MCF 10A (cell line): ENCODE results near the gene MPZL1. TPM values are rescaled to one million over a fixed set of nuclear protein-coding genes. Genes with fewer than 3 reads are reported as not detected.

Experiments used
- BruUV-seq: library from RNA; stranded (reverse); fragments of 400-500 nt; replicated peaks from 2 replicates; lab custom pipeline; 2021; lab: Mats Ljungman, UMichigan
- CTCF ChIA-PET: fragments of 300-600 bp; sonication (Branson Sonifier 250); formaldehyde crosslinking; extraction: SDS; loops from one replicate; lab custom pipeline; 2021; ENCODE audit warnings: antibody characterized with exemption, inconsistent platforms; lab: Yijun Ruan, JAX
- POLR2A ChIA-PET: fragments of 300-600, 350-650 bp; sonication (Branson Sonifier 250); formaldehyde crosslinking; extraction: SDS; loops from one replicate; lab custom pipeline; 2020; ENCODE audit warnings: antibody characterized with exemption, inconsistent platforms; lab: Yijun Ruan, JAX
- DNase-seq: peaks from one replicate; pipeline ENCODE4 v3.0.0-alpha.2; 2018; ENCODE audit not compliant: unreplicated experiment
- H3K27ac Mint-ChIP-seq: one replicate; pipeline ENCODE4 v1.8.0; 2022; ENCODE audit warnings: mild to moderate bottlenecking, low read depth, mixed read lengths; ENCODE audit not compliant: unreplicated experiment
- H3K27me3 Mint-ChIP-seq: one replicate; pipeline ENCODE4 v1.8.0; 2022; ENCODE audit warnings: mixed read lengths; ENCODE audit not compliant: insufficient read depth, unreplicated experiment
- H3K36me3 Mint-ChIP-seq: one replicate; pipeline ENCODE4 v1.8.0; 2022; ENCODE audit warnings: mild to moderate bottlenecking, moderate library complexity, mixed read lengths; ENCODE audit not compliant: insufficient read depth, unreplicated experiment
- H3K4me1 Mint-ChIP-seq: one replicate; pipeline ENCODE4 v1.8.0; 2022; ENCODE audit warnings: mixed read lengths; ENCODE audit not compliant: insufficient read depth, unreplicated experiment
- H3K4me3 Mint-ChIP-seq: one replicate; pipeline ENCODE4 v1.8.0; 2022; ENCODE audit warnings: mild to moderate bottlenecking, moderate library complexity, mixed read lengths; ENCODE audit not compliant: unreplicated experiment
- H3K9me3 Mint-ChIP-seq: one replicate; pipeline ENCODE4 v1.8.0; 2022; ENCODE audit warnings: mixed read lengths; ENCODE audit not compliant: unreplicated experiment
- CTCF ChIP-seq: fragments of 200-600 bp; IDR thresholded peaks from one replicate; pipeline ENCODE4 v1.8.0; 2022; ENCODE audit warnings: antibody characterized with exemption, mild to moderate bottlenecking; ENCODE audit not compliant: unreplicated experiment
- intact Hi-C: fragments of 100-400 bp; cut with micrococcal nuclease; formaldehyde crosslinking; loops from 2 replicates; pipeline ENCODE4 v1.14.1; 2022
- total RNA-seq: library from RNA; stranded (reverse); gene quantifications from 2 replicates; pipeline ENCODE4 v1.2.3, GENCODE V29; 2022

Gene MPZL1
- total RNA-seq, 1 experiment from 2014 or later = 169 TPM

DNA sequence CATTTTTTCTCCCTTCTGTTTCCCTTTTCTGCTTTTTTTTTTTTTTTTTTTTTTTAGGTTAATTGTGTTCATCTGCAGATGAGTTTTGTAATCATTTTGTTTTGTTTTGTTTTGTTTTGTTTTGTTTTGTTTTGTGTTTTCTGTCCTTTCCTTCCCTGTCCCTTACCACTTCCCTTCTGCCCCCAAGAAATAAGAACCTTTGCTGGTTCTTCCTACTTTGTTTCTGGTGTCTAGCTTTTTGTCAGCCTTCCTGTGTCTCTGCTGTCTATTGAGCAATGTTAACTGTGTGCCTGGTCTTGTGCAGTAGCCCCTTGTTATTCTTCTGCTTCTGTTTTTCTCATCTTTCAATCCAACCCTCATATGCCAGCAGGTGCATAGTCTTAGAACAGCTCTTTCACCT, 46.0 kb downstream of the MPZL1 start:
- TF ChIP-seq CTCF = no peak
- Mint-ChIP-seq H3K27me3 (no peaks in the 10 kb centered on the region), H3K9me3 (no peaks in the 10 kb centered on the region), H3K4me3 (no peak overlapping the region), H3K27ac (no peak overlapping the region), H3K36me3 (peaks cover 60% of the 10 kb centered on the region), H3K4me1 (peaks cover 7% of the 10 kb centered on the region)
- intact Hi-C loops = no loop called here
- no TSS peak for BruUV-seq
- POLR2A ChIA-PET = interaction anchor here (1.0 to 1.5 kb wide), 6 partner anchors 16 to 52 kb away, joined by 3 to 5 read pairs (median 3); no protein-coding TSS in a partner anchor
- CTCF ChIA-PET = interaction anchor here (0.6 to 0.8 kb wide), 3 partner anchors 14 to 48 kb away, joined by 3 to 6 read pairs (median 4); no protein-coding TSS in a partner anchor
- DNase-seq = no peak

DNA sequence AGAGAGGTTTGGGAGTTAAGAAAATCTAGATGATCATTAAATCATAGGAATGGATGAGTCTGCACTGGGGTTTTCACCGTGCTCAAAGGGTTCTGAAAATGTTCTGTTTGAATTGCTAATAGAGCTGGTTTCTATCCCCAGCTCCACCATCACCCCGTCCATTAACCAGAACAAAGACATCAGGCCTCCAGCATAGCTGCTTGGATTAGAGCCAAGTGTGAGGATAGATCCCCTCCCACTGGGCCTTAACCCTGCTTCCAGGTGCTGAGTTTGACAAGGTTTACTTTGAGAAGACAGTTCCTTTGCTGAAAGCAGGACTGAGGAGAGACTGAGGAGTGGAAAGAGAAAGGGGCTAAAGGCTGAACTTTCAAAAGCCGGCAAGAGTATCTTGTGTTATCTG, 48.3 kb downstream of the MPZL1 start:
- Mint-ChIP-seq H3K4me1 (peaks cover 8% of the 10 kb centered on the region), H3K27me3 (no peaks in the 10 kb centered on the region), H3K27ac (no peak overlapping the region), H3K36me3 (peaks cover 75% of the 10 kb centered on the region), H3K9me3 (no peaks in the 10 kb centered on the region), H3K4me3 (no peak overlapping the region)
- ChIA-PET POLR2A (interaction anchor here (1.0 to 1.5 kb wide), 3 partner anchors 10 to 17 kb away, joined by 3 to 7 read pairs (median 4); no protein-coding TSS in a partner anchor), CTCF (interaction anchor here (0.7 to 1.6 kb wide), 5 partner anchors 9 to 590 kb away, joined by 3 to 7 read pairs (median 3); no protein-coding TSS in a partner anchor)
- TF ChIP-seq CTCF = no peak
- intact Hi-C loops = no loop called here
- no peak for DNase-seq
- no TSS peak for BruUV-seq

DNA sequence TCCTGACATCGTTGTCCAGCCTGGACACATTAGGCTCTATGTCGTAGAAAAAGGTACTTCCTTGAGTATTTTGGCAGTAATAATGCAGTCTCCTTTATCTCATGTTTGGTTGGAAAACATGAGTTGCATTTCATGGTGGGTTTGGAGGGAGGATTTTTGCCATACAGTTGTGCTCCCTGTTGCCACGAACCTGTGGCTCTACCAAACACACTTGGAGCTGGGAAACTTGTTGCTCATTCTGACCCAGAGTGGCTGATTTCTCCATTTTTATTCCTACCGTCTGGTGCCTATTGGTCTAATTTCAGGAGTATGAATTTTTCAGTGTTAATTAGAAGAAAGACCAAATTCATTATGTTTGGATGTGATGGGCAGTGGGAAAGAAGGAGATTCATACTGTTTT, 50.7 kb downstream of the MPZL1 start:
- CTCF ChIA-PET = interaction anchor here (1.2 kb wide), 1 partner anchor 11 kb away, joined by 5 read pairs; no protein-coding TSS in a partner anchor
- TF ChIP-seq CTCF = no peak
- intact Hi-C loops = no loop called here
- Mint-ChIP-seq H3K4me1 (peaks cover 25% of the 10 kb centered on the region), H3K27me3 (no peaks in the 10 kb centered on the region), H3K9me3 (no peaks in the 10 kb centered on the region), H3K4me3 (no peak overlapping the region), H3K36me3 (peaks cover 90% of the 10 kb centered on the region), H3K27ac (no peak overlapping the region)
- POLR2A ChIA-PET = interaction anchor here (0.9 to 4.7 kb wide), 2 partner anchors 15 to 18 kb away, joined by 3 to 30 read pairs; no protein-coding TSS in a partner anchor
- DNase-seq = no peak
- BruUV-seq = no TSS peak

DNA sequence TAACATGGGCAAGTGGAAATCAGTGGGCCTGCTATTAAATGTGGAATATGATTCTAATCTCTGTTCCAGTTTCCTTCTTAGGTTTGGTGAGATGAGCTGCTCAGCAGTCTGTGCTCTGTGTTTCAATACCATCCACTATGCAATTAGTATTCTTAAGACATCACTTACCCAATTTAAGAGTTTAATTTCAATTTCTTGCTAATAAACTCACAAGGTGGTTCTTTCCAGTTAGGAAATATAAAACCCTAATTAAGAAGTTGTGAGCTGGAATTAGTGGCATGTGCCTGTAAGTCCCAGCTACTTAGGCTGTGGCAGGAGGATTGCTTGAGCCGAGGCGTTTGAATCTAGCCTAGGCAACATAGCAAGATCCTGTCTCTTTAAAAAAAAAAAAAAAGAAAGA, 51.7 kb downstream of the MPZL1 start:
- no peaks in the 10 kb centered on the region for H3K27me3 Mint-ChIP-seq
- no peak for TF ChIP-seq CTCF
- ChIA-PET CTCF (interaction anchor here (0.6 to 1.1 kb wide), 3 partner anchors 20 to 482 kb away, joined by 3 to 4 read pairs (median 3); no protein-coding TSS in a partner anchor), POLR2A (interaction anchor here (1.2 to 4.7 kb wide), 6 partner anchors 10 to 23 kb away, joined by 4 to 30 read pairs (median 12); no protein-coding TSS in a partner anchor)
- intact Hi-C loops = no loop called here
- peaks cover 25% of the 10 kb centered on the region for H3K4me1 Mint-ChIP-seq
- H3K4me3 Mint-ChIP-seq = no peak overlapping the region
- no peak for DNase-seq
- H3K9me3 Mint-ChIP-seq = no peaks in the 10 kb centered on the region
- BruUV-seq = no TSS peak
- H3K27ac Mint-ChIP-seq = peak overlapping the region; percentile 32
- peaks cover 90% of the 10 kb centered on the region for H3K36me3 Mint-ChIP-seq
